HepG2 (cell line): ENCODE measurements around the gene ATAD3C. TPM values are rescaled to one million over a fixed set of nuclear protein-coding genes. Genes with fewer than 3 reads are reported as not detected.

Experiments used
- ERF ChIP-seq: IDR thresholded peaks from 2 replicates; pipeline ENCODE4 v1.6.1; 2018; ENCODE audit warnings: missing biosample characterization, missing genetic modification reagents
- GABPB1 ChIP-seq: IDR thresholded peaks from 2 replicates; pipeline ENCODE4 v1.6.1; 2016; ENCODE audit warnings: mild to moderate bottlenecking, missing genetic modification reagents, moderate library complexity, missing compliant biosample characterization
- KDM5B ChIP-seq: sonication (generic); formaldehyde crosslinking; IDR thresholded peaks from 2 replicates; pipeline ENCODE4 v1.4.0; 2020; ENCODE audit warnings: missing genetic modification reagents, mild to moderate bottlenecking, borderline replicate concordance
- MED1 ChIP-seq: sonication (generic); formaldehyde crosslinking; IDR thresholded peaks from 2 replicates; pipeline ENCODE4 v1.4.0; 2020; ENCODE audit warnings: missing genetic modification reagents
- RBM22 ChIP-seq: fragments of 200-400 bp; formaldehyde crosslinking; optimal IDR thresholded peaks from 2 replicates; pipeline ENCODE3; 2017; ENCODE audit warnings: mild to moderate bottlenecking, low read length, moderate library complexity
- TGIF2 ChIP-seq: IDR thresholded peaks from 2 replicates; pipeline ENCODE4 v1.6.1; 2016; ENCODE audit warnings: control low read depth, missing compliant biosample characterization
- ZC3H13 ChIP-seq: sonication (generic); formaldehyde crosslinking; IDR thresholded peaks from 2 replicates; pipeline ENCODE4 v1.8.1; 2023; ENCODE audit warnings: mild to moderate bottlenecking, missing genetic modification reagents, moderate library complexity
- ZNF614 ChIP-seq: IDR thresholded peaks from 2 replicates; pipeline ENCODE4 v1.6.1; 2018; ENCODE audit warnings: missing biosample characterization, missing genetic modification reagents, inconsistent platforms, borderline replicate concordance
- ZNF841 ChIP-seq: sonication (generic); formaldehyde crosslinking; IDR thresholded peaks from 2 replicates; pipeline ENCODE4 v1.8.1; 2023; ENCODE audit warnings: missing genetic modification reagents, borderline replicate concordance
- polyA plus RNA-seq, 8 experiments: library from polyadenylated mRNA; depleted of rRNA in 3 of 8; stranded (reverse) in 7 of 8; unstranded in 1 of 8; fragments of >200 nt; fragmentation: Illumina TruSeq in 4 of 8; extraction: Trizol in 4 of 8; gene quantifications; 2 replicates each; pipeline versions ENCODE4 v1.2.1 to v1.2.3, GENCODE V29; 2011 to 2016; ENCODE audit warnings: low read depth in 4 of 8, missing spikeins in 1 of 8, mixed read lengths in 1 of 8; ENCODE audit not compliant: insufficient read depth in 1 of 8
- total RNA-seq, 5 experiments: library from RNA; depleted of rRNA; stranded (reverse); fragments of >200 nt; fragmentation: Illumina TruSeq; extraction: Trizol; gene quantifications; 2 replicates each; pipeline ENCODE4 v1.2.3, GENCODE V29; 2016; ENCODE audit warnings: low read depth in 1 of 5
- TF ChIP-seq, protein P1 (sequence below): sonication (generic); formaldehyde crosslinking; IDR thresholded peaks from 2 replicates; pipeline ENCODE4 v1.8.1; 2022; ENCODE audit warnings: mild to moderate bottlenecking, missing genetic modification reagents
- TF ChIP-seq, protein P2 (sequence below): sonication (generic); formaldehyde crosslinking; IDR thresholded peaks from 2 replicates; pipeline ENCODE4 v1.4.0; 2020; ENCODE audit warnings: mild to moderate bottlenecking, missing genetic modification reagents
- TF ChIP-seq, protein P3 (sequence below): IDR thresholded peaks from 2 replicates; pipeline ENCODE4 v1.6.1; 2016; ENCODE audit warnings: missing genetic modification reagents, missing compliant biosample characterization
- TF ChIP-seq, protein P4 (sequence below): IDR thresholded peaks from 2 replicates; pipeline ENCODE4 v1.6.1; 2016; ENCODE audit warnings: mild to moderate bottlenecking
- TF ChIP-seq, protein P5 (sequence below): sonication (generic); formaldehyde crosslinking; IDR thresholded peaks from 2 replicates; pipeline ENCODE4 v1.8.0; 2022; ENCODE audit warnings: missing genetic modification reagents, mild to moderate bottlenecking, moderate library complexity, borderline replicate concordance
- TF ChIP-seq, protein P6 (sequence below): sonication (generic); formaldehyde crosslinking; IDR thresholded peaks from 2 replicates; pipeline ENCODE4 v1.4.0; 2020; ENCODE audit warnings: missing genetic modification reagents
- TF ChIP-seq, protein P7 (sequence below): sonication (generic); formaldehyde crosslinking; IDR thresholded peaks from 2 replicates; pipeline ENCODE4 v1.4.0; 2020; ENCODE audit warnings: missing genetic modification reagents, borderline replicate concordance

ATAD3C gene
- total and polyA plus RNA-seq, 2 of the 13 experiments (the other 11 are each of a cell fraction or from before 2014, with no cell fraction given) = 2.4 to 3.2 TPM

DNA sequence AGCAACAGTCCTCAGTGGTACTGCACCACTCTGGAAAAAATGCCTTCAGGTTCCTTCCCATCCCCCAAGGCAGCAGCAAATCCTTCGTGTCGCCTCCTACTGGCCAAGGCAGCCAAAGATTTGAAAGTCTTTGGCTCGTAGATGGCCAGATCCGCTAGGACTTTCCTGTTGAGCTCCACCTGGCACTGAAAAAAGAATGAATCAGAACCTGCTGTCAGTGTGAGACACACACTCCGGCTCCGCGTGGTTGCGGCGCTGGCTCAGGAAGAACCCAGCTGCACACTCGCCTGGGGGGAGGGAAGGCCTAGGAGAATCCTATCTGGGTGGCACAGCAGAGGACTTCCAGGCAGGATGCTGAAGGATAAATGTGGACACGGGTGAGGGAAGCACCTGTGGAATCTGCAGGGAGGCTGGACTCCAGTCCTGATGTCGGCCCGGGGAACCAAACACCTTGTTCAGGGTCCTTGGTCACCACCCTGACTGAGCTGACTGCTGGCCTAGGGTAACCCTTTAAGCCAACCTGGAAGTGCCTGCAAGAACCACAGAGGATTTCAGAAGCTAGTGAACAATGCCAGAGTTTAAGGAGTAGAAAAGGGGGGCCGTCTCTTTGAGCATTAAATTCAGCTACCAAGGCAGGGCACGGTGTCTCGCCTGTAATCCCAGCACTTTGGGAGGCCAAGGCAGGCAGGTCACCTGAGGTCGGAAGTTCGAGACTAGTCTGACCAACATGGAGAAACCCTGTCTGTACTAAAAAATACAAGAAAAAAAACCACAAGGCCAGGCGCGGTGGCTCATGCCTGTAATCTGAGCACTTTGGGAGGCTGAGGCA is 47.2 kb upstream of the ATAD3C start (continued):
- TF ChIP-seq, protein P1, sequence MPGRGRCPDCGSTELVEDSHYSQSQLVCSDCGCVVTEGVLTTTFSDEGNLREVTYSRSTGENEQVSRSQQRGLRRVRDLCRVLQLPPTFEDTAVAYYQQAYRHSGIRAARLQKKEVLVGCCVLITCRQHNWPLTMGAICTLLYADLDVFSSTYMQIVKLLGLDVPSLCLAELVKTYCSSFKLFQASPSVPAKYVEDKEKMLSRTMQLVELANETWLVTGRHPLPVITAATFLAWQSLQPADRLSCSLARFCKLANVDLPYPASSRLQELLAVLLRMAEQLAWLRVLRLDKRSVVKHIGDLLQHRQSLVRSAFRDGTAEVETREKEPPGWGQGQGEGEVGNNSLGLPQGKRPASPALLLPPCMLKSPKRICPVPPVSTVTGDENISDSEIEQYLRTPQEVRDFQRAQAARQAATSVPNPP (CRISPR knock-in tag) = no peak
- TF ChIP-seq TGIF2 = no peak
- no peak for TF ChIP-seq GABPB1 (CRISPR knock-in tag)
- 0 out of 2 replicates have a peak, but pooled peaks have one; percentile 11 for TF ChIP-seq ERF (CRISPR knock-in tag)
- TF ChIP-seq, protein P2, sequence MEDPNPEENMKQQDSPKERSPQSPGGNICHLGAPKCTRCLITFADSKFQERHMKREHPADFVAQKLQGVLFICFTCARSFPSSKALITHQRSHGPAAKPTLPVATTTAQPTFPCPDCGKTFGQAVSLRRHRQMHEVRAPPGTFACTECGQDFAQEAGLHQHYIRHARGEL = 0 out of 2 replicates have a peak, but pooled peaks have one; percentile 25
- TF ChIP-seq, protein P3, sequence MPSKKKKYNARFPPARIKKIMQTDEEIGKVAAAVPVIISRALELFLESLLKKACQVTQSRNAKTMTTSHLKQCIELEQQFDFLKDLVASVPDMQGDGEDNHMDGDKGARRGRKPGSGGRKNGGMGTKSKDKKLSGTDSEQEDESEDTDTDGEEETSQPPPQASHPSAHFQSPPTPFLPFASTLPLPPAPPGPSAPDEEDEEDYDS (CRISPR knock-in tag) = no peak
- TF ChIP-seq, protein P4, sequence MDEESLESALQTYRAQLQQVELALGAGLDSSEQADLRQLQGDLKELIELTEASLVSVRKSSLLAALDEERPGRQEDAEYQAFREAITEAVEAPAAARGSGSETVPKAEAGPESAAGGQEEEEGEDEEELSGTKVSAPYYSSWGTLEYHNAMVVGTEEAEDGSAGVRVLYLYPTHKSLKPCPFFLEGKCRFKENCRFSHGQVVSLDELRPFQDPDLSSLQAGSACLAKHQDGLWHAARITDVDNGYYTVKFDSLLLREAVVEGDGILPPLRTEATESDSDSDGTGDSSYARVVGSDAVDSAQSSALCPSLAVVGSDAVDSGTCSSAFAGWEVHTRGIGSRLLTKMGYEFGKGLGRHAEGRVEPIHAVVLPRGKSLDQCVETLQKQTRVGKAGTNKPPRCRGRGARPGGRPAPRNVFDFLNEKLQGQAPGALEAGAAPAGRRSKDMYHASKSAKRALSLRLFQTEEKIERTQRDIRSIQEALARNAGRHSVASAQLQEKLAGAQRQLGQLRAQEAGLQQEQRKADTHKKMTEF = 0 out of 2 replicates have a peak, but pooled peaks have one; percentile 36
- peak; percentile 17; the same call in 1 of the 2 replicates for TF ChIP-seq ZC3H13
- TF ChIP-seq KDM5B (CRISPR knock-in tag) = no peak
- TF ChIP-seq, protein P5, sequence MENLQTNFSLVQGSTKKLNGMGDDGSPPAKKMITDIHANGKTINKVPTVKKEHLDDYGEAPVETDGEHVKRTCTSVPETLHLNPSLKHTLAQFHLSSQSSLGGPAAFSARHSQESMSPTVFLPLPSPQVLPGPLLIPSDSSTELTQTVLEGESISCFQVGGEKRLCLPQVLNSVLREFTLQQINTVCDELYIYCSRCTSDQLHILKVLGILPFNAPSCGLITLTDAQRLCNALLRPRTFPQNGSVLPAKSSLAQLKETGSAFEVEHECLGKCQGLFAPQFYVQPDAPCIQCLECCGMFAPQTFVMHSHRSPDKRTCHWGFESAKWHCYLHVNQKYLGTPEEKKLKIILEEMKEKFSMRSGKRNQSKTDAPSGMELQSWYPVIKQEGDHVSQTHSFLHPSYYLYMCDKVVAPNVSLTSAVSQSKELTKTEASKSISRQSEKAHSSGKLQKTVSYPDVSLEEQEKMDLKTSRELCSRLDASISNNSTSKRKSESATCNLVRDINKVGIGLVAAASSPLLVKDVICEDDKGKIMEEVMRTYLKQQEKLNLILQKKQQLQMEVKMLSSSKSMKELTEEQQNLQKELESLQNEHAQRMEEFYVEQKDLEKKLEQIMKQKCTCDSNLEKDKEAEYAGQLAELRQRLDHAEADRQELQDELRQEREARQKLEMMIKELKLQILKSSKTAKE = no peak; the same call in 1 of the 2 replicates
- TF ChIP-seq ZNF614 = 0 out of 2 replicates have a peak, but pooled peaks have one; percentile 33
- TF ChIP-seq, protein P6, sequence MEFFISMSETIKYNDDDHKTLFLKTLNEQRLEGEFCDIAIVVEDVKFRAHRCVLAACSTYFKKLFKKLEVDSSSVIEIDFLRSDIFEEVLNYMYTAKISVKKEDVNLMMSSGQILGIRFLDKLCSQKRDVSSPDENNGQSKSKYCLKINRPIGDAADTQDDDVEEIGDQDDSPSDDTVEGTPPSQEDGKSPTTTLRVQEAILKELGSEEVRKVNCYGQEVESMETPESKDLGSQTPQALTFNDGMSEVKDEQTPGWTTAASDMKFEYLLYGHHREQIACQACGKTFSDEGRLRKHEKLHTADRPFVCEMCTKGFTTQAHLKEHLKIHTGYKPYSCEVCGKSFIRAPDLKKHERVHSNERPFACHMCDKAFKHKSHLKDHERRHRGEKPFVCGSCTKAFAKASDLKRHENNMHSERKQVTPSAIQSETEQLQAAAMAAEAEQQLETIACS (CRISPR knock-in tag) = no peak
- TF ChIP-seq MED1 = no peak; the same call in 1 of the 2 replicates
- TF ChIP-seq, protein P7, sequence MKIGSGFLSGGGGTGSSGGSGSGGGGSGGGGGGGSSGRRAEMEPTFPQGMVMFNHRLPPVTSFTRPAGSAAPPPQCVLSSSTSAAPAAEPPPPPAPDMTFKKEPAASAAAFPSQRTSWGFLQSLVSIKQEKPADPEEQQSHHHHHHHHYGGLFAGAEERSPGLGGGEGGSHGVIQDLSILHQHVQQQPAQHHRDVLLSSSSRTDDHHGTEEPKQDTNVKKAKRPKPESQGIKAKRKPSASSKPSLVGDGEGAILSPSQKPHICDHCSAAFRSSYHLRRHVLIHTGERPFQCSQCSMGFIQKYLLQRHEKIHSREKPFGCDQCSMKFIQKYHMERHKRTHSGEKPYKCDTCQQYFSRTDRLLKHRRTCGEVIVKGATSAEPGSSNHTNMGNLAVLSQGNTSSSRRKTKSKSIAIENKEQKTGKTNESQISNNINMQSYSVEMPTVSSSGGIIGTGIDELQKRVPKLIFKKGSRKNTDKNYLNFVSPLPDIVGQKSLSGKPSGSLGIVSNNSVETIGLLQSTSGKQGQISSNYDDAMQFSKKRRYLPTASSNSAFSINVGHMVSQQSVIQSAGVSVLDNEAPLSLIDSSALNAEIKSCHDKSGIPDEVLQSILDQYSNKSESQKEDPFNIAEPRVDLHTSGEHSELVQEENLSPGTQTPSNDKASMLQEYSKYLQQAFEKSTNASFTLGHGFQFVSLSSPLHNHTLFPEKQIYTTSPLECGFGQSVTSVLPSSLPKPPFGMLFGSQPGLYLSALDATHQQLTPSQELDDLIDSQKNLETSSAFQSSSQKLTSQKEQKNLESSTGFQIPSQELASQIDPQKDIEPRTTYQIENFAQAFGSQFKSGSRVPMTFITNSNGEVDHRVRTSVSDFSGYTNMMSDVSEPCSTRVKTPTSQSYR (CRISPR knock-in tag) = peak; percentile 90
- no peak for TF ChIP-seq ZNF841 (CRISPR knock-in tag)
- peak; percentile 84 for TF ChIP-seq RBM22
